HEK293 (cell line): ENCODE results near the gene PLD3.

ENCODE experiments used
- CTCF ChIP-seq: fragments of 450-650 bp; formaldehyde crosslinking; IDR thresholded peaks from 2 replicates; pipeline ENCODE4 v1.5.1; 2016; ENCODE audit warnings: missing biosample characterization, missing genetic modification characterization
- EGR2 ChIP-seq: fragments of 450-650 bp; formaldehyde crosslinking; IDR thresholded peaks from 2 replicates; pipeline ENCODE4 v1.5.1; 2016; ENCODE audit warnings: low read depth, missing biosample characterization, missing genetic modification characterization
- HOXC10 ChIP-seq: sonication (generic); formaldehyde crosslinking; IDR thresholded peaks from 2 replicates; pipeline ENCODE4 v1.8.1; 2023; ENCODE audit warnings: mild to moderate bottlenecking, missing genetic modification reagents
- HOXD13 ChIP-seq: sonication (generic); formaldehyde crosslinking; IDR thresholded peaks from 2 replicates; pipeline ENCODE4 v1.8.0; 2022; ENCODE audit warnings: missing genetic modification reagents, borderline replicate concordance
- KLF7 ChIP-seq: fragments of 450-650 bp; formaldehyde crosslinking; IDR thresholded peaks from 2 replicates; pipeline ENCODE4 v1.5.1; 2016; ENCODE audit warnings: missing biosample characterization, missing genetic modification characterization, borderline replicate concordance
- ZBTB1 ChIP-seq: fragments of 450-650 bp; formaldehyde crosslinking; IDR thresholded peaks from 2 replicates; pipeline ENCODE4 v1.5.1; 2016; ENCODE audit warnings: missing biosample characterization, missing genetic modification characterization
- ZBTB21 ChIP-seq: fragments of 450-650 bp; formaldehyde crosslinking; IDR thresholded peaks from 2 replicates; pipeline ENCODE4 v1.5.1; 2017; ENCODE audit warnings: missing biosample characterization, missing genetic modification characterization
- ZFP3 ChIP-seq: fragments of 450-650 bp; formaldehyde crosslinking; IDR thresholded peaks from 2 replicates; pipeline ENCODE4 v1.5.1; 2016; ENCODE audit warnings: low read depth, missing biosample characterization, missing genetic modification characterization
- ZNF10 ChIP-seq: fragments of 450-650 bp; formaldehyde crosslinking; IDR thresholded peaks from 2 replicates; pipeline ENCODE4 v1.5.1; 2017; ENCODE audit warnings: missing biosample characterization, missing genetic modification characterization
- ZNF121 ChIP-seq: fragments of 450-650 bp; formaldehyde crosslinking; IDR thresholded peaks from 2 replicates; pipeline ENCODE4 v1.5.1; 2016; ENCODE audit warnings: missing biosample characterization, missing genetic modification characterization
- ZNF132 ChIP-seq: fragments of 450-650 bp; formaldehyde crosslinking; IDR thresholded peaks from 2 replicates; pipeline ENCODE4 v1.5.1; 2017; ENCODE audit warnings: missing biosample characterization, missing genetic modification characterization, borderline replicate concordance
- ZNF148 ChIP-seq: fragments of 450-650 bp; formaldehyde crosslinking; IDR thresholded peaks from 2 replicates; pipeline ENCODE4 v1.5.0; 2017; ENCODE audit warnings: missing biosample characterization, missing genetic modification characterization, borderline replicate concordance
- ZNF24 ChIP-seq: fragments of 450-650 bp; formaldehyde crosslinking; IDR thresholded peaks from 2 replicates; pipeline ENCODE4 v1.5.1; 2016; ENCODE audit warnings: missing biosample characterization, missing genetic modification characterization
- ZNF280C ChIP-seq: fragments of 450-650 bp; formaldehyde crosslinking; IDR thresholded peaks from 2 replicates; pipeline ENCODE4 v1.5.1; 2016; ENCODE audit warnings: missing biosample characterization, missing genetic modification characterization
- ZNF394 ChIP-seq: fragments of 450-650 bp; formaldehyde crosslinking; IDR thresholded peaks from 2 replicates; pipeline ENCODE4 v1.5.1; 2016; ENCODE audit warnings: missing biosample characterization, missing genetic modification characterization, mild to moderate bottlenecking, moderate library complexity, borderline replicate concordance
- ZNF416 ChIP-seq: fragments of 450-650 bp; formaldehyde crosslinking; IDR thresholded peaks from 2 replicates; pipeline ENCODE4 v1.5.1; 2016; ENCODE audit warnings: missing biosample characterization, missing genetic modification characterization
- ZNF501 ChIP-seq: fragments of 450-650 bp; formaldehyde crosslinking; IDR thresholded peaks from 2 replicates; pipeline ENCODE4 v1.5.1; 2016; ENCODE audit warnings: missing biosample characterization, missing genetic modification characterization
- ZNF600 ChIP-seq: fragments of 450-650 bp; formaldehyde crosslinking; IDR thresholded peaks from 2 replicates; pipeline ENCODE4 v1.5.1; 2016; ENCODE audit warnings: missing biosample characterization, missing genetic modification characterization
- ZNF623 ChIP-seq: fragments of 450-650 bp; formaldehyde crosslinking; IDR thresholded peaks from 2 replicates; pipeline ENCODE4 v1.5.1; 2016; ENCODE audit warnings: missing biosample characterization, missing genetic modification characterization
- ZNF660 ChIP-seq: fragments of 450-650 bp; IDR thresholded peaks from 2 replicates; pipeline ENCODE4 v1.5.1; 2018; ENCODE audit warnings: missing biosample characterization, mild to moderate bottlenecking, missing genetic modification characterization
- ZNF704 ChIP-seq: fragments of 450-650 bp; formaldehyde crosslinking; IDR thresholded peaks from 2 replicates; pipeline ENCODE4 v1.5.1; 2016; ENCODE audit warnings: missing biosample characterization, missing genetic modification characterization
- ZNF747 ChIP-seq: fragments of 450-650 bp; formaldehyde crosslinking; IDR thresholded peaks from 2 replicates; pipeline ENCODE4 v1.5.1; 2016; ENCODE audit warnings: missing biosample characterization, missing genetic modification characterization
- ZNF776 ChIP-seq: fragments of 450-650 bp; formaldehyde crosslinking; IDR thresholded peaks from 2 replicates; pipeline ENCODE4 v1.5.0; 2017; ENCODE audit warnings: missing biosample characterization, missing genetic modification characterization, borderline replicate concordance
- ZNF791 ChIP-seq: fragments of 450-650 bp; formaldehyde crosslinking; IDR thresholded peaks from 2 replicates; pipeline ENCODE4 v1.5.1; 2016; ENCODE audit warnings: missing biosample characterization, missing genetic modification characterization
- ZNF792 ChIP-seq: fragments of 450-650 bp; formaldehyde crosslinking; IDR thresholded peaks from 2 replicates; pipeline ENCODE4 v1.5.1; 2016; ENCODE audit warnings: missing biosample characterization, missing genetic modification characterization
- ZSCAN16 ChIP-seq: fragments of 450-650 bp; formaldehyde crosslinking; IDR thresholded peaks from 2 replicates; pipeline ENCODE4 v1.5.1; 2016; ENCODE audit warnings: missing biosample characterization, missing genetic modification characterization
- TF ChIP-seq, protein P1 (sequence below): fragments of 450-650 bp; IDR thresholded peaks from 2 replicates; pipeline ENCODE4 v1.5.1; 2018; ENCODE audit warnings: missing biosample characterization, mild to moderate bottlenecking, missing genetic modification characterization
- TF ChIP-seq, protein P2 (sequence below): fragments of 450-650 bp; formaldehyde crosslinking; IDR thresholded peaks from 2 replicates; pipeline ENCODE4 v1.5.1; 2016; ENCODE audit warnings: missing biosample characterization, missing genetic modification characterization

The PLD3 gene

GRCh38 chr19:40305403-40305802 is 43.1 kb upstream of the PLD3 start (continued):
- TF ChIP-seq HOXC10 (CRISPR knock-in tag): no peak
- no peak for TF ChIP-seq ZSCAN16 (tag by site-specific recombination)
- no peak for TF ChIP-seq EGR2 (tag by site-specific recombination)
- no peak for TF ChIP-seq ZNF121
- TF ChIP-seq ZNF776 (tag by site-specific recombination): no peak
- no peak for TF ChIP-seq ZNF623
- no peak for TF ChIP-seq KLF7 (tag by site-specific recombination)
- TF ChIP-seq ZNF704: no peak
- TF ChIP-seq ZNF501 (tag by site-specific recombination): no peak; the same call in 1 of the 2 replicates
- no peak for TF ChIP-seq ZNF394 (tag by site-specific recombination)
- no peak for TF ChIP-seq ZBTB1 (tag by site-specific recombination)
- no peak for TF ChIP-seq ZNF792 (tag by site-specific recombination)
- TF ChIP-seq ZNF280C: no peak
- no peak for TF ChIP-seq ZNF600 (tag by site-specific recombination)
- no peak for TF ChIP-seq ZNF132
- no peak for TF ChIP-seq ZNF791
- no peak for TF ChIP-seq ZNF10 (tag by site-specific recombination)
- TF ChIP-seq ZNF416 (tag by site-specific recombination): no peak
- no peak for TF ChIP-seq ZFP3 (tag by site-specific recombination)
- TF ChIP-seq ZNF660 (tag by site-specific recombination): peak; percentile 80
- no peak for TF ChIP-seq ZBTB21 (tag by site-specific recombination)
- TF ChIP-seq HOXD13 (CRISPR knock-in tag): no peak
- TF ChIP-seq, protein P1, sequence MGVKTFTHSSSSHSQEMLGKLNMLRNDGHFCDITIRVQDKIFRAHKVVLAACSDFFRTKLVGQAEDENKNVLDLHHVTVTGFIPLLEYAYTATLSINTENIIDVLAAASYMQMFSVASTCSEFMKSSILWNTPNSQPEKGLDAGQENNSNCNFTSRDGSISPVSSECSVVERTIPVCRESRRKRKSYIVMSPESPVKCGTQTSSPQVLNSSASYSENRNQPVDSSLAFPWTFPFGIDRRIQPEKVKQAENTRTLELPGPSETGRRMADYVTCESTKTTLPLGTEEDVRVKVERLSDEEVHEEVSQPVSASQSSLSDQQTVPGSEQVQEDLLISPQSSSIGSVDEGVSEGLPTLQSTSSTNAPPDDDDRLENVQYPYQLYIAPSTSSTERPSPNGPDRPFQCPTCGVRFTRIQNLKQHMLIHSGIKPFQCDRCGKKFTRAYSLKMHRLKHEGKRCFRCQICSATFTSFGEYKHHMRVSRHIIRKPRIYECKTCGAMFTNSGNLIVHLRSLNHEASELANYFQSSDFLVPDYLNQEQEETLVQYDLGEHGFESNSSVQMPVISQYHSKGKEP (tag by site-specific recombination): peak; percentile 52; the same call in 1 of the 2 replicates
- no peak for TF ChIP-seq ZNF747
- TF ChIP-seq ZNF24 (tag by site-specific recombination): no peak
- TF ChIP-seq CTCF (tag by site-specific recombination): peak; percentile 87; the same call in 1 of the 2 replicates
- TF ChIP-seq, protein P2, sequence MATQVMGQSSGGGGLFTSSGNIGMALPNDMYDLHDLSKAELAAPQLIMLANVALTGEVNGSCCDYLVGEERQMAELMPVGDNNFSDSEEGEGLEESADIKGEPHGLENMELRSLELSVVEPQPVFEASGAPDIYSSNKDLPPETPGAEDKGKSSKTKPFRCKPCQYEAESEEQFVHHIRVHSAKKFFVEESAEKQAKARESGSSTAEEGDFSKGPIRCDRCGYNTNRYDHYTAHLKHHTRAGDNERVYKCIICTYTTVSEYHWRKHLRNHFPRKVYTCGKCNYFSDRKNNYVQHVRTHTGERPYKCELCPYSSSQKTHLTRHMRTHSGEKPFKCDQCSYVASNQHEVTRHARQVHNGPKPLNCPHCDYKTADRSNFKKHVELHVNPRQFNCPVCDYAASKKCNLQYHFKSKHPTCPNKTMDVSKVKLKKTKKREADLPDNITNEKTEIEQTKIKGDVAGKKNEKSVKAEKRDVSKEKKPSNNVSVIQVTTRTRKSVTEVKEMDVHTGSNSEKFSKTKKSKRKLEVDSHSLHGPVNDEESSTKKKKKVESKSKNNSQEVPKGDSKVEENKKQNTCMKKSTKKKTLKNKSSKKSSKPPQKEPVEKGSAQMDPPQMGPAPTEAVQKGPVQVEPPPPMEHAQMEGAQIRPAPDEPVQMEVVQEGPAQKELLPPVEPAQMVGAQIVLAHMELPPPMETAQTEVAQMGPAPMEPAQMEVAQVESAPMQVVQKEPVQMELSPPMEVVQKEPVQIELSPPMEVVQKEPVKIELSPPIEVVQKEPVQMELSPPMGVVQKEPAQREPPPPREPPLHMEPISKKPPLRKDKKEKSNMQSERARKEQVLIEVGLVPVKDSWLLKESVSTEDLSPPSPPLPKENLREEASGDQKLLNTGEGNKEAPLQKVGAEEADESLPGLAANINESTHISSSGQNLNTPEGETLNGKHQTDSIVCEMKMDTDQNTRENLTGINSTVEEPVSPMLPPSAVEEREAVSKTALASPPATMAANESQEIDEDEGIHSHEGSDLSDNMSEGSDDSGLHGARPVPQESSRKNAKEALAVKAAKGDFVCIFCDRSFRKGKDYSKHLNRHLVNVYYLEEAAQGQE (tag by site-specific recombination): no peak
- no peak for TF ChIP-seq ZNF148 (tag by site-specific recombination)
